RPMI7951 (cell line): ENCODE results near the gene LSAMP. TPM values are rescaled to one million over a fixed set of nuclear protein-coding genes. Genes with fewer than 3 reads are reported as not detected.

ENCODE experiments used
- DNase-seq: peaks from one replicate; pipeline ENCODE4 v3.0.0-alpha.2; 2012; ENCODE audit warnings: low read depth
- total RNA-seq: library from RNA; depleted of rRNA; stranded (reverse); fragments of >200 nt; shearing (Covaris generic); gene quantifications from 2 replicates; pipeline ENCODE4 v1.2.3, GENCODE V29; 2014

The LSAMP gene
- total RNA-seq, 1 experiment from 2014 or later = 0.12 TPM

DNA sequence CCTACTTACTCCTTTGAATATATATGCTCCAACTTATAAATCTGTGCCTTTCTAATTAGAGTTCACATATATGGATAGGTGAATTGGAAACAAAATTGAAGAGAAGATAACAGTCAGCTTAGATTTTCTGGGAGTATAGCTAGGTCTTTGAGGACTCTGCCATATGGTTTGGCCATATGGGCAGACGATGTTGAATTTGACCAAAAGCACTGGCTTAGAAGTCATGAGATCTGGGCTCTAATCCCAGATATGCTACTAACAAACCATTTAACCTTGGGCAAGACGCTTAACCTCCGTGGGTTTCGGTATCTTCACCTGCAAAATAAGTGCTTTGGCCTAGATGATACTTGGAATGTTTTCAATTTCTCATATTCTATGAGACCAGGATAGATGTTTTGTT is 154.1 kb downstream of the LSAMP start:
- DNase-seq = no peak

GRCh38 chr3:116288485-116288884 is 156.8 kb downstream of the LSAMP start:
- DNase-seq = no peak

DNA sequence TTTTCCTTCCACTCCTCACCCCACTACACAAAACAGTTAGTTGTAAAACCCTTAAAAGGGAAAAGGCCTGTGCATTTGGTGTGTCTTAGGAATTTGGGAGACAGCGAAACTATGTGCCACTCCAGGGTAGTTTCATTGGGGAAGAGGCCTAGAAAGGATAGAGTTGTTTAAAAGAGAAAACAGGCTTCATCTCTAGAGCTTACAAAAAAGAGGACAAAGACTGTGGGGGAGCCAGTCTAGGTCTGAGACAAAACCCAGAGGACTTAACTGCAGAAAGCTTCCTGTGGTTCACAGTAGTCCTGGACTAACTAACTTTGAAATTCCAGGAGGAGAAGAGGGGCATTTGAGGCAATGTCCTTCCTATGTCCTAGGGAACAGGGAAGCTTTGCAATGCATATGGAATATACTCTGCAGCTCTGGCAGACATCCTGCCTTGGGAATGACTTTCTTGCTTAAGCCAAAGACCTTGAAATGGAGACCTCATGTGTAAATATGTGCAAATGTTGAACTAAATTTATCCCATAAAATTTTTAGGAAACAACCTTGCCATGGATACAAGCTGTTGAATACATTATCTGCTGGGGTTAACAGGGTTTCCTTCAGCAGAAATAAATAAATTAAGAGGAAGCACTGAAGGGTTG is 159.4 kb downstream of the LSAMP start:
- no peak for DNase-seq

DNA sequence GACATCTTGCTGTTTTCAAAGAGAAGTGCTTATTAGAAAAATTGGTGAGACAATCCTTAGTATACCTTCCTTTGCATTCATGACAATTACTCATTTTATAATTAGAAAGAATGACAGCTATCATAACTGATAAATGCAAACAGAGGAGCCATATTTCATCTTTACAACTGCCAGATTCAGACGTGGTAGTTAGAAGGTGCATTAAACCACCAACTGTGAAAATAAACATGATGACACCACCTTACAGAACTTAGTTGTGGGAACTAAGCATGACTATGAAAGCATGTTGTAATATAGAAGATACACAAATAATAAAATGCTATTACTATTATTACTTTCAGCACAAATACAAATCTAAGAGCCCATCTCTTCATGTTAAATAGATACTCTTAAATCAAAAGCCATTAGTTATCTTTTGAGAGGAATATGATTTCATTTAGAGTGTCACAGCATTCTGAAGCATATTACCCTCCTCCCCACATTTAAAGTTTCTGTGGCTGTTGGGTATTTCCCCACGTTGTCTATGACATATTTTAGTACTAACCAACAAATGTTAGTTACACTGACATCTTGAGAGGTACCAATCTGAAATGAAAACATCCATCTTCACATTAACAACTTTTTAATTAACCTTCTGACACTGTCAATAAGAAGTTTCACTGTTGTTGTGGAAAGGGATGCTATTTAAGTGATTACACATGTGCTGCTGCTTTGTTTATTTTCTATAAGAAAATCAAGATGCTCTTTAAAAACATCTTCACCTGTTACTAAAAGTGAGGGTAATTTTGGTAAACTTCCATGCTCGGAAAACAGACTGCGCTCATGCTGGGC is 163.8 kb downstream of the LSAMP start:
- DNase-seq = no peak

DNA sequence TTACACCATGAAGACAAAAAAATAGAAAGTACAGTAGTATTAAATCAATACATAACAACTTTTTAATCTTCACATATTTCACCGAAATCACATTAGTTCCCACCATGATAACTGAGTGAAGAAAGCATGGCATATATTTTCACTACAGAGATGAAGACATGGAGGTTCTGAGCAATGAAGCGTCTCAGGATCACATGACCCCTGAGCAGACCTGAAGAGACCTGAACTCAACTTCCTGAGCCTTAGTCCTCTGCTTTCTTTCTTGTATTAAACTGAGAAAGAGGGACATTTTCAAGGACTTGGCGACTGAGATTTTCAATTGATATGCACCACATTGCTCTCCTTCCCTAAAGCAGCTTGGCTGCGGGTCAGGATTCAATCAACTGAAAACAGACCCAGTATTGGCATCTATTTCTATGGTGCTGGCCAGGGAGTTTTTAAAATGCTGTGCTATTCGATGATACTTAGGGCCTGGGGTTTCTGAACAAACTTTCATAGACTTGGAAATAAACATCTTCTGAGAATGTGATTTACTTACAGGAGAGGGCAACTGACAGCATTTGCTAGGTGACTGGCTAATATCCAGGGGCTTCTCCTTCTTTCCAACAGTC is 165.1 kb downstream of the LSAMP start:
- no peak for DNase-seq

DNA sequence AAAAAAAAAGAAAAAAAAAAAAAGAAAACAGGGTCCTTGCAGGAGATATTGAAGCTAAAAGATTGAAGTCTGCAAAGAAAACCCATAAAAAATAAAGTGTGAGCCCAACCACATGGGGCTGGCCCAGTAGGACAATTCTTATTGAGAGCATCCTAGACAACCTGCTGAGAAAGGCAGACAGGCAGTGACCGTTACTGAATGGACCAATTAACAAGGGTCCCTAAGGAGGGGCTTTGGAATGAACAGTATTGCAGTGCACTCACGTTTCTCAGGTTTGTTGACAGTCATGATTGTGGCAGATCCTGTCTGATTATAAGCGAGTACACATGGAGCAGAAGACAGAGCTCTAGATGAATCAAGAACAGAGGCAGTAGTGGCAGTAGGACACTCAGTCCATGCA is 168.6 kb downstream of the LSAMP start:
- DNase-seq = no peak

DNA sequence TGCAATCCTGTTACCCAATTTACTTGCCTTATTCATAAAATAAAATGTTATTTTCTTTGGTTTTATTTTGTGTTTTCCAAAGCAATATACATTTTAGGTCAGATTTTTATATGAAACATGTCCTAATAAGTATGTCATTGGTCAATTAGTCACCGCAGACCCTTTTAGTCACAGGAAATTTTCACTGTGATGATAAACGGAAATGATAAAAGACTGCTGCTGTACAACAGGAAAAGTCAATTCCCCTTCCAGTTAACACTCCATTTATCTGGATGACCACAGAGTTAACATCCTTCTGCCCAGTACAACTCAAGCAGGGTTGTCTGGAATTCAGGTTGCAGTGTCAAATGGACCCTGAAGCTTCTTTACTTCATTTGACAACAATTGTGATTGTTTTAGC is 175.2 kb downstream of the LSAMP start:
- no peak for DNase-seq

DNA sequence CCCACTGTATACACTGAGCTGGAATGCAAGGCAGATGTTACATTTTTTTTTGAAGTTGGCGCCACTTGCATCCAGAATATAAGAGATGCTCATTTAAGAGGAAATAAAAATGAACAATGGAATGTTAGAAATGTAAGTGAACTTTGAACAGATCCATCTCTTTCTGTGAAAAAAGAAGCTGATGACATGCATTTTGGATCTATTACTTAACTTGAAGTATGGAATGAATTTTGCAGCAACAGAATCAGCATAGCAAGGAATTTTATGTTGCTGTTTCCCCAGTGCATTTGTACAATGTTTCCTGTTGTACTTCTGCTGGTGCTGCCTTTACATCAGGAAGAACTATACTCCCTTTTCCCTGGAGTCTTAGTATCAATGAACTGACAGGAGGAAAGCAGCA is 178.2 kb downstream of the LSAMP start:
- no peak for DNase-seq

DNA sequence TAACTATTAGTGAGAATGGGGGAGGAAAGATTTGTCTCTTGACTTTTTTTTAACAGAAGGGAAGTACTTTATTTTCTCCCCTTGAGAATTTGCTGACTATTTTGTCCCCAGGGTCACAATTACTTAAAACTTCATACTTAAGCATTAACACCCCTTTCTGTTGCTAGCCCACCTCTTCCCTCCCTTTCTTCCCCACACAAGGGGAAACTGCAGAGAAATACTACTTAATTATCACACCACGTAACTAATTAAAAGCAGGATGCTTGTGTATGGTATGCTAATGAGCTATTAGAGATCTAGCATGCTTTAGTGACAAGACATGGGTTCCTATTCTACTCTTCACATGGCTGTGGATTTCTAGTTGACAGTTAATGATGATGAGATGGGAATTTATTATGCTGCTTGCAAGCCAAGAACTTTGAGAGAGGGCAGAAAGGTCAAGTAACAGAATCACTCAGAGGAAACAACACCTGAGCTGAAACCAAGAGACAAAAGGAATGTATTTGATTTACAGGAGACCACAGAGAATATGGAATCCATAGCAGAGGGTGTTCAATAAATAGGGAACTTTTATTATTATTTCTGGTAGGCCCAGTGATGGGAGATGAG is 179.2 kb downstream of the LSAMP start:
- no peak for DNase-seq

DNA sequence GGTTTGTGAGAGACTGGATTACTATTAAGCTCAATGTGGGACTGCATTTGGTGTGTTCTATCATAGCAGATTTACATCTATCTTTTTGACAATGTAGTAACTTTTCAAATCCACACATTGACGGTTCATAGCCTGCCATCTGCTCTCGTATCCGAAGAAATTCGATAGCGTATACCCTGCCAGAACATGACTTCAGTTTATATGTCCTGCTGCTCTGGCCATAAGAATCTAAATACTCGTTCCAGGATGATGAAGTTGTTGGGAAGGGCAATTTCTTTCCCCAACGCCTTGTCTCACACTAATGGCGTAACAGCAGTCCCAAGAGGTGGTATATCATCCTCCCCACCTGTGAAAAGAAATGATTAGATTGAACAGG is 180.0 kb downstream of the LSAMP start:
- no peak for DNase-seq

DNA sequence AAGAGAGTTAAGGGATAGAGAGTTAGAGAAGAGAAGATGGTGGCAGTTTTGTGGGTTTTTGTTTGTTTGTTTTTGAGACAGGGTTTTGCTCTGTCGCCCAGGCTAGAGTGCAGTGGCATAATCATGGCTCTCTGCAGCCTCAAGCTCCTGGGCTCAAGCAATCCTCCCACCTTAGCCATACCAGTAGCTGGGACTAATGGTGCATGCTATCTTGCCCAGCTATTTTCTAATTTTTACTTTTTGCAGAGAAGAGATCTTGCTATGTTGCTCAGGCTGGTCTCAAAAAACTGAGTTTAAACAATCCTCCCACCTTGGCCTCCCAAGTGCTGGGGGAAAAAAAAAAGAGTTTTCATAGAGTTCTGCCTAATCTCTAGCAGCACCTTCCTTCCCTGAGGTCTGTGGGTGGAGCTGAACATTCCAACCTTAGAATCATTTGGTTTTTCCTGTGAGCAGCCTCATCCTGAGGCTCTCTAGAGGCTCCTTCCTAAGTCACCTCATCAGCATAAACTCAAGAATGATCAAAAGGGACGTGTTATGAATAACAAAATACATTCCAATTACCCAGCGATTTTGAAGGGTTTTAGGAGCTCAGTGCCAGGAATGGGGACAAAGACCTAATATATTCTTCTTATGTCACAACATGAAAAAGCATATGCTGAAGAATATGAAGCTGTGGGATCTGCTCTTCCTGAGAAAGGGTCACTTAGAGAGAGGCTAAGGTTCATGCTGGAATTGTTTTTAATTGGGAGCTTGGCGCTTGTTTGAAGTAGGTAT is 180.6 kb downstream of the LSAMP start:
- DNase-seq = no peak

- no peak for DNase-seq
Measured at GRCh38 chr3:116263842-116264545, 181.3 kb downstream of the LSAMP start.

DNA sequence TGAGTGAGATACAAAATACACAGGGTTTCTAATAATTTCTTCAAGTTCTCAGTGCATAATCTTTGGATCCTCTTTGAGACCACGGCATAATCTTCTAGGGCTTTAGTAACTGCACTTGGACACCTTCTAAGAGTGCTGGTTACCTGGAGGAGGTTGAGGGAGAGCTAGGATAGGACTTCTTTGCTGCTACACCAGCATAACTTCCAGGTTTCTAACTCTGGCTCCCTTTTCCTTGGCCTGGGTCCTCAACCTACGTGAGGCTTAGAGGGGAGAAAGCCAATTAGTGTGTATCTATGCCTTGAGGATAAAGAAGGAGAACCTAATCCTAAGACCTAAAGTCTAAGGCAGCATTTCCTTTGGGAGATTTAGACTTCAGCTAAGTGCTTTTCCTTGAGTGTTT is 184.8 kb downstream of the LSAMP start:
- DNase-seq = no peak

- no peak for DNase-seq
Measured at GRCh38 chr3:116259984-116260383, 185.3 kb downstream of the LSAMP start.

DNA sequence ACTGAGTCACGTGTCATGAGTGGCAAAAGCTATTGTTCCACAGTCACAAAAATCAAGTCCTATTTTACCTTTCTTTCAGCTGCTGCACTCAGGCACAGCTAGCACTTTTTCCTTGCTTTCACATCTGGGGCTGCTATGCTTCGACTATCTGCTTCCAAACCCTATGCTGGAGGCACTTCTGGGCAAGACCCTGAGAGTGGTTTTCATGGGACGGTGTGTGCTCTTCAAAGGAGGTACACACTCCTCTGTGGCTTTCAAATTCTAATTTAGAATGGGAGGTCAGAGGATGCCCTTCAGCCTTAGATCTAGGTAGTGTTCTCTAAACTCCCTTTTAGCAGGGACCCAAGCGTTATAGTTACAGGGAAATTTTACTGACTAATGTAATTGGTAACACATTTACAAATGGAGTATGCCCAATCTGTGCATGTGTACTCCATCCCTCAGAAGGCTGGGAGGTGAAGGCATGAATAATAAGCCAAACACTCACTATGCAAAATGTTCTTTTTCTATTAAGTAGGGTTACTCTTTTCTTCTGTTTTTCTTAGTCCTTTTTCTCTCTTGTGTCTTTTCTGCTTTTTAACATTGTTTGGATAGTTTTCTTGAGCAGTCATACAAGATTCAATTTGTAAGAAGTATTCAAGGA is 188.3 kb downstream of the LSAMP start:
- DNase-seq = no peak

DNA sequence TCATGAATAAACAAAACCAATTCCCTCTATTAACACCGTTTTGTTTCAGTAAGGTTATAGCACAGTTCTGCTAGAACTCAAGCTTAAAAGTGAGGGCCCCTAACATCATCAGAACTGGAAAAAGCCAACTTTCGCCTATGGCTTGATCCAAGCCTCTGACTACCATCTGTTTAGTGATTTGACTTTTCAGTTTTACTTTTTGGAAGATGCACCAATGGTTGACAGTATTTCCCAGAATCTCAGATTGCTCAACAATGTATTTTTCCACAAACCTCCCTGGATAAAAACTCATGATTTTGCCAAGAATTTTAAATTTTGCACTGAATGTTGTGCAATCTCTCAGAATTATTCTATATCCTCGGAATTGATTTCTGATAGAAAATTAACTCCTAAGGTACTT is 190.7 kb downstream of the LSAMP start:
- no peak for DNase-seq

DNA sequence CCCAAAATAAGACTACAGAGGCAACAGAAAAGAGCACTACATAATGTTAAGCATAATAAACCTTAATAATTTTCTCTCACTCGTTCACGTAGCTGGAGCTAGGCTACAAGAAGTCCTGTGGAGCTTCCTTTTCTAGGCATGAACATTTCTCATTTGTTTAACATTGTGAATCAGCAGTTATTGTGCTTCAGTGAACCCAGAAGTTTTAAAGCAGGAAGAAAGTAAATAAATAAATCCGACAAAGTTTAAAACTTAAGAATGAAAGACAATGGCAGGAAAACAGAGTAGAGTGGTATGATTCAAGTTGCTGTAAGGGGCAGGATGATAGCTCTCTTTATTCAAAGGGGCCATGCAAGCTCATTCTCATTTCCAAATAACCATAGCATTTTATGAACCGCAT is 191.8 kb downstream of the LSAMP start:
- no peak for DNase-seq

DNA sequence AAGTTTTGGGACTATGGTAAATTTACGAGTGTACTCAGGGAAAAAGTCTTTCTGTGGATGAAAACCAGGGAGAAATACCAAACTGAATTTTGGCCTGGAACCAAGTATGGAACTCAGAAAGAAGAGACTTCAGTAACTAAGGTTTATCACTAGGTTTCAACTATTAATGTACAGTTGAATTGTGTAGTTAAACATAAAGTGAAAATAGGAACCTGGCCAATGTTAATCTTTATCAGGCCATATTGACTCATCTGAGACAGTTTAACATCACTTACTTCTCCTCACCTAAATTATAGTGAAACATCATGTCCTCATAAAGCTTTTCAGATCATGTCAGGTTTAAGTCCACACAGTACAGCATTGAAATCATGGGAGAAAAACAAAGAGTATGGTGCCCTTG is 197.7 kb downstream of the LSAMP start:
- DNase-seq = no peak

- DNase-seq = no peak
Measured at GRCh38 chr3:116246406-116246980, 198.8 kb downstream of the LSAMP start.

GRCh38 chr3:116242825-116243224 is 202.5 kb downstream of the LSAMP start:
- no peak for DNase-seq
